SH-SY5Y (cell line): ENCODE measurements around the gene LSAMP.

Experiments used
- GATA2 ChIP-seq: IDR thresholded peaks from 2 replicates; pipeline ENCODE4 v1.6.1; 2011; ENCODE audit warnings: mild to moderate bottlenecking, low read depth, low read length
- GATA3 ChIP-seq: IDR thresholded peaks from 2 replicates; pipeline ENCODE4 v1.6.1; 2011; ENCODE audit warnings: low read depth, mild to moderate bottlenecking, low read length, moderate library complexity

- TF ChIP-seq GATA2 (no peak), GATA3 (no peak)
Observed at GRCh38 chr3:115996420-115997108, 448.7 kb downstream of the LSAMP start.
